SU-DHL-6 (cell line): Measurements from ENCODE around the gene CCDC24.

Experiments
- H2AFZ ChIP-seq: fragments of 200-600 bp; sonication (generic); 2 replicates; pipeline ENCODE4 v1.6.1; 2014; ENCODE audit warnings: low read depth, mild to moderate bottlenecking, moderate library complexity, mixed read lengths, antibody characterized with exemption, low read length; ENCODE audit not compliant: severe bottlenecking
- H3F3A ChIP-seq: fragments of 200-600 bp; shearing (Covaris generic); 2 replicates; pipeline ENCODE4 v1.6.0; 2016; ENCODE audit warnings: antibody characterized with exemption, mild to moderate bottlenecking; ENCODE audit not compliant: insufficient read depth
- H3K27ac ChIP-seq: fragments of 200-600 bp; sonication (generic); 2 replicates; pipeline ENCODE4 v1.5.1; 2016; ENCODE audit warnings: low read depth, mild to moderate bottlenecking, low read length, moderate library complexity, mixed read lengths
- H3K27me3 ChIP-seq: fragments of 200-600 bp; sonication (generic), shearing (Covaris generic); 2 replicates; pipeline ENCODE4 v1.6.0; 2014; ENCODE audit warnings: mild to moderate bottlenecking, low read length
- H3K36me3 ChIP-seq: fragments of 200-600 bp; sonication (generic); 2 replicates; pipeline ENCODE4 v1.6.1; 2014; ENCODE audit warnings: mild to moderate bottlenecking, low read length, mixed read lengths
- H3K4me2 ChIP-seq: fragments of 300-600, 200-600 bp; shearing (Covaris generic), sonication (generic); 2 replicates; pipeline ENCODE4 v1.6.0; 2014; ENCODE audit warnings: low read length, low read depth, mild to moderate bottlenecking; ENCODE audit not compliant: poor library complexity, severe bottlenecking
- H3K4me3 ChIP-seq: fragments of 200-600 bp; sonication (generic); 2 replicates; pipeline ENCODE4 v1.5.1; 2014; ENCODE audit warnings: antibody characterized with exemption, low read length, mild to moderate bottlenecking, mixed read lengths; ENCODE audit not compliant: insufficient read depth, poor library complexity, severe bottlenecking
- H3K79me2 ChIP-seq: fragments of 200-600 bp; sonication (generic); 2 replicates; pipeline ENCODE4 v1.6.1; 2014; ENCODE audit warnings: mild to moderate bottlenecking, low read length, moderate library complexity; ENCODE audit not compliant: insufficient read depth
- H3K9ac ChIP-seq: fragments of 200-600 bp; sonication (generic); 2 replicates; pipeline ENCODE4 v1.7.0; 2014; ENCODE audit warnings: mild to moderate bottlenecking, low read length
- H3K9me2 ChIP-seq: fragments of 200-600 bp; sonication (generic); replicated peaks from 2 replicates; pipeline ENCODE4 v1.6.1; 2014; ENCODE audit warnings: low read length; ENCODE audit not compliant: insufficient read depth
- H3K9me3 ChIP-seq: fragments of 200-600 bp; sonication (generic); 2 replicates; pipeline ENCODE4 v1.6.1; 2014; ENCODE audit warnings: low read length, mixed read lengths; ENCODE audit not compliant: insufficient read depth
- H4K20me1 ChIP-seq: fragments of 200-600 bp; sonication (generic); 2 replicates; pipeline ENCODE4 v1.6.1; 2014; ENCODE audit warnings: low read depth, mild to moderate bottlenecking, antibody characterized with exemption, low read length, moderate library complexity, mixed read lengths
- EZH2phosphoT487 ChIP-seq: fragments of 200-600 bp; sonication (generic), shearing (Covaris generic); conservative IDR thresholded peaks from 2 replicates; pipeline ENCODE4 v1.6.1; 2018; ENCODE audit warnings: mild to moderate bottlenecking, antibody characterized with exemption, low read length, moderate library complexity, mixed read lengths
- TF ChIP-seq, protein P1 (sequence below): fragments of 200-600 bp; sonication (generic); IDR thresholded peaks from one replicate; pipeline ENCODE4 v1.5.1; 2017; ENCODE audit warnings: antibody characterized with exemption, mild to moderate bottlenecking, low read length, moderate library complexity; ENCODE audit not compliant: insufficient read depth, poor library complexity, severe bottlenecking

Gene CCDC24

GRCh38 chr1:43946236-43947060 is 45.0 kb upstream of the CCDC24 start, which contains the start of gene IPO13:
TSS of gene IPO13 (plus strand) at chr1:43946950. CDS start at chr1:43947601, 651 bp downstream.
- H3K4me2 ChIP-seq, result peak within 1 kb of the TSS; percentile 67
- H3K27me3 ChIP-seq, result no peaks in the 10 kb centered on the region
- no peaks in the 10 kb centered on the region for H3K9me2 ChIP-seq
- H3K9ac ChIP-seq, result peak within 1 kb of the TSS; percentile 88
- H3K27ac ChIP-seq, result peak within 1 kb of the TSS; percentile 80
- H4K20me1 ChIP-seq, result no peaks in the 10 kb centered on the region
- H3F3A ChIP-seq, result no peaks in the 10 kb centered on the region
- H3K36me3 ChIP-seq, result no peaks in the 10 kb centered on the region
- peak within 1 kb of the TSS; percentile 93 for H3K4me3 ChIP-seq
- H3K9me3 ChIP-seq, result no peaks in the 10 kb centered on the region
- no peak for TF ChIP-seq EZH2phosphoT487
- TF ChIP-seq, protein P1, sequence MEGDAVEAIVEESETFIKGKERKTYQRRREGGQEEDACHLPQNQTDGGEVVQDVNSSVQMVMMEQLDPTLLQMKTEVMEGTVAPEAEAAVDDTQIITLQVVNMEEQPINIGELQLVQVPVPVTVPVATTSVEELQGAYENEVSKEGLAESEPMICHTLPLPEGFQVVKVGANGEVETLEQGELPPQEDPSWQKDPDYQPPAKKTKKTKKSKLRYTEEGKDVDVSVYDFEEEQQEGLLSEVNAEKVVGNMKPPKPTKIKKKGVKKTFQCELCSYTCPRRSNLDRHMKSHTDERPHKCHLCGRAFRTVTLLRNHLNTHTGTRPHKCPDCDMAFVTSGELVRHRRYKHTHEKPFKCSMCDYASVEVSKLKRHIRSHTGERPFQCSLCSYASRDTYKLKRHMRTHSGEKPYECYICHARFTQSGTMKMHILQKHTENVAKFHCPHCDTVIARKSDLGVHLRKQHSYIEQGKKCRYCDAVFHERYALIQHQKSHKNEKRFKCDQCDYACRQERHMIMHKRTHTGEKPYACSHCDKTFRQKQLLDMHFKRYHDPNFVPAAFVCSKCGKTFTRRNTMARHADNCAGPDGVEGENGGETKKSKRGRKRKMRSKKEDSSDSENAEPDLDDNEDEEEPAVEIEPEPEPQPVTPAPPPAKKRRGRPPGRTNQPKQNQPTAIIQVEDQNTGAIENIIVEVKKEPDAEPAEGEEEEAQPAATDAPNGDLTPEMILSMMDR, result peak; percentile 76
- H3K79me2 ChIP-seq, result peaks cover 30% of the 10 kb centered on the region; the same call in 1 of the 2 replicates
- H2AFZ ChIP-seq, result peak within 1 kb of the TSS; percentile 92

- no peaks in the 10 kb centered on the region for H3K9me2 ChIP-seq
- peaks cover 30% of the 10 kb centered on the region; the same call in 1 of the 2 replicates for H3K79me2 ChIP-seq
- no peaks in the 10 kb centered on the region for H4K20me1 ChIP-seq
- H3K4me3 ChIP-seq, result peak overlapping the region; percentile 93
- H3K27me3 ChIP-seq, result no peaks in the 10 kb centered on the region
- H3K9ac ChIP-seq, result peak overlapping the region; percentile 88
- peak overlapping the region; percentile 80 for H3K27ac ChIP-seq
- peak overlapping the region; percentile 67 for H3K4me2 ChIP-seq
- H3K9me3 ChIP-seq, result no peaks in the 10 kb centered on the region
- TF ChIP-seq, protein P1, result no peak
- no peak for TF ChIP-seq EZH2phosphoT487
- no peaks in the 10 kb centered on the region for H3F3A ChIP-seq
- peak overlapping the region; percentile 71 for H2AFZ ChIP-seq
- no peaks in the 10 kb centered on the region for H3K36me3 ChIP-seq
Measured at GRCh38 chr1:43947061-43947873, 44.1 kb upstream of the CCDC24 start.

DNA sequence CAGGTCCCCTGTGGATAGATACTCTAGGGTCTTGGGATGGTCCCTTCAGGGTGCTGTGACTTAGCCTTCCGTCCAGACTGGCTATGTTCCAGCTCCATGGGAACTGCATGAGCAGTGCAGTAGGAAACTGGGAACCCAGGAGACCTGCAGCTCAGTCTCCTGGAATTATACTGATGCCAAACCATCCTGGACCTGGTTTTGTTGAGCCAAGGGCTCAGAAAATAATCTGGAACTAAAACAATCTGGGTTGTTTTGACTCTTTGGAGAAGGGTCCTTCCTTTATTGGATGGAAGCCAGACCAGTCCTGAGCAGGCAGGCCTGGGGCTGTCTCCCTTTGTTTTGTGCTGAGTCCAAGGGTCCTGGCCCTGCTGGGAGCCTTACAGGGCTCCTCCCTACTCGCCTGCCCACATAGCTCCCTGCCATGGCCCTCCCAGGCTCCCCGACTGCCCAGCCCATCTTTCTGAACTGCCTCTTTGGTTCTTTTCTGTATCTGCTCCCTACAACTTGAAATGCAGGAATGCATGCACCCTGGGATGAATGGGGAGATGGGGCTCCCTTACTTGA is 43.4 kb upstream of the CCDC24 start:
- H3F3A ChIP-seq, result no peaks in the 10 kb centered on the region
- peak overlapping the region; percentile 93 for H3K4me3 ChIP-seq
- peaks cover 30% of the 10 kb centered on the region; the same call in 1 of the 2 replicates for H3K79me2 ChIP-seq
- no peak overlapping the region for H3K27ac ChIP-seq
- no peaks in the 10 kb centered on the region for H3K27me3 ChIP-seq
- H4K20me1 ChIP-seq, result no peaks in the 10 kb centered on the region; the same call in 1 of the 2 replicates
- H3K4me2 ChIP-seq, result peak overlapping the region; percentile 67
- no peaks in the 10 kb centered on the region for H3K9me2 ChIP-seq
- TF ChIP-seq, protein P1, result no peak
- TF ChIP-seq EZH2phosphoT487, result no peak
- H3K36me3 ChIP-seq, result no peaks in the 10 kb centered on the region
- H3K9ac ChIP-seq, result peak overlapping the region; percentile 88
- H2AFZ ChIP-seq, result no peak overlapping the region
- H3K9me3 ChIP-seq, result no peaks in the 10 kb centered on the region
